Keratinocyte (primary cell): ENCODE data around the gene PLCG2. TPM values are rescaled to one million over a fixed set of nuclear protein-coding genes. Genes with fewer than 3 reads are reported as not detected.

Experiments used
- DNase-seq: peaks from one replicate; pipeline ENCODE4 v3.0.0-alpha.2; 2011; ENCODE audit warnings: low read depth, missing footprints, low spot score
- FAIRE-seq: peaks from 2 replicates; lab custom pipeline; 2011; peaks lifted over from hg19 to GRCh38; lab: Jason Lieb, UNC
- H2AFZ ChIP-seq: 2 replicates; pipeline ENCODE4 v1.6.0; 2012; ENCODE audit warnings: low read length, control low read depth, inconsistent platforms; ENCODE audit not compliant: control insufficient read depth
- H3K27ac ChIP-seq: 2 replicates; pipeline ENCODE4 v1.5.1; 2011; ENCODE audit warnings: low read length; ENCODE audit not compliant: control insufficient read depth, insufficient read depth
- H3K27me3 ChIP-seq: 3 replicates; pipeline ENCODE4 v1.6.0; 2011; ENCODE audit warnings: low read length; ENCODE audit not compliant: control insufficient read depth, insufficient read depth; ENCODE audit errors: extremely low read depth
- H3K36me3 ChIP-seq, 2 experiments: 2 replicates in 1 of 2; 3 replicates in 1 of 2; pipeline ENCODE4 v1.5.1; 2011; ENCODE audit warnings: low read length in 2 of 2, mild to moderate bottlenecking in 1 of 2; ENCODE audit not compliant: control insufficient read depth in 2 of 2, insufficient read depth in 2 of 2; ENCODE audit errors: extremely low read depth in 1 of 2
- H3K4me1 ChIP-seq: 3 replicates; pipeline ENCODE4 v1.5.1; 2011; ENCODE audit warnings: low read length; ENCODE audit not compliant: control insufficient read depth, insufficient read depth; ENCODE audit errors: extremely low read depth
- H3K4me2 ChIP-seq: 3 replicates; pipeline ENCODE4 v1.6.0; 2011; ENCODE audit warnings: low read depth, low read length; ENCODE audit not compliant: control insufficient read depth, insufficient read depth; ENCODE audit errors: extremely low read depth
- H3K4me3 ChIP-seq, 3 experiments: fragments of 200-600 bp in 1 of 3; sonication (generic) in 1 of 3; 2 replicates in 2 of 3; 3 replicates in 1 of 3; pipeline ENCODE4 v1.5.1; 2011 to 2016; ENCODE audit warnings: low read length in 3 of 3, mild to moderate bottlenecking in 3 of 3, control low read depth in 2 of 3, inconsistent platforms in 1 of 3, low read depth in 1 of 3, mixed read lengths in 1 of 3, mixed run types in 1 of 3, moderate library complexity in 1 of 3; ENCODE audit not compliant: control insufficient read depth in 2 of 3, insufficient read depth in 2 of 3; ENCODE audit errors: extremely low read depth in 1 of 3
- H3K79me2 ChIP-seq: 2 replicates; pipeline ENCODE4 v1.6.0; 2012; ENCODE audit warnings: low read length; ENCODE audit not compliant: control insufficient read depth, insufficient read depth
- H3K9ac ChIP-seq: 3 replicates; pipeline ENCODE4 v1.6.0; 2011; ENCODE audit warnings: low read length; ENCODE audit not compliant: control insufficient read depth, insufficient read depth; ENCODE audit errors: extremely low read depth
- H3K9me1 ChIP-seq: 3 replicates; pipeline ENCODE4 v1.6.0; 2011; ENCODE audit warnings: low read length; ENCODE audit not compliant: control insufficient read depth, insufficient read depth; ENCODE audit errors: extremely low read depth
- H3K9me3 ChIP-seq: 2 replicates; pipeline ENCODE4 v1.5.1; 2012; ENCODE audit warnings: low read depth, low read length; ENCODE audit not compliant: control insufficient read depth
- H4K20me1 ChIP-seq: 3 replicates; pipeline ENCODE4 v1.6.0; 2011; ENCODE audit warnings: low read length; ENCODE audit not compliant: control insufficient read depth, insufficient read depth; ENCODE audit errors: extremely low read depth
- EZH2 ChIP-seq: IDR thresholded peaks from one replicate; pipeline ENCODE4 v1.6.1; 2012; ENCODE audit warnings: inconsistent platforms, mild to moderate bottlenecking, low read length, moderate library complexity
- dilution Hi-C: fragments of 300-500 bp; cut with MboI; formaldehyde crosslinking; loops from one replicate; pipeline ENCODE4 v1.7.0; 2020; ENCODE audit warnings: low sequenced_read_pairs; ENCODE audit not compliant: extremely low pct_ligation_motif_present
- polyA plus RNA-seq, 5 experiments: library from polyadenylated mRNA; depleted of rRNA in 3 of 5; stranded (reverse) in 3 of 5; stranded (forward) in 1 of 5; unstranded in 1 of 5; fragments of >200 nt; gene quantifications; 1 replicate in 1 of 5; 2 replicates in 3 of 5; 3 replicates in 1 of 5; pipeline versions ENCODE4 v1.2.1 to v1.2.3, GENCODE V29; 2011 to 2012; ENCODE audit warnings: missing spikeins in 2 of 5, low read depth in 1 of 5, low replicate concordance in 1 of 5
- TF ChIP-seq, protein P1 (sequence below), 3 experiments: IDR thresholded peaks in 1 of 3; conservative IDR thresholded peaks in 1 of 3; optimal IDR thresholded peaks in 1 of 3; 2 replicates in 2 of 3; 3 replicates in 1 of 3; pipeline versions ENCODE3 to v1.5.1; 2011; ENCODE audit warnings: low read length in 3 of 3, mild to moderate bottlenecking in 3 of 3, moderate library complexity in 2 of 3, control low read depth in 1 of 3, inconsistent platforms in 1 of 3; ENCODE audit not compliant: insufficient read depth in 2 of 3; ENCODE audit errors: extremely low read depth in 1 of 3

The PLCG2 gene
- polyA plus RNA-seq, 1 donor (not counting 4 experiments of a cell fraction or from before 2014, with no cell fraction given), result 3.5 TPM

- Histone ChIP-seq H3K9me1 (no peaks in the 10 kb centered on the region), H3K27ac (no peak overlapping the region), H3K4me1 (peaks cover 6% of the 10 kb centered on the region), H4K20me1 (no peaks in the 10 kb centered on the region), H3K4me3 (no peak overlapping the region), H3K4me2 (no peak overlapping the region), H2AFZ (no peak overlapping the region), H3K27me3 (peaks cover 3% of the 10 kb centered on the region), H3K9me3 (no peaks in the 10 kb centered on the region), H3K36me3 (no peaks in the 10 kb centered on the region), H3K9ac (no peak overlapping the region), H3K79me2 (no peaks in the 10 kb centered on the region)
- DNase-seq (no peak), FAIRE-seq (no peak)
- TF ChIP-seq EZH2, result no peak
- TF ChIP-seq, protein P1, sequence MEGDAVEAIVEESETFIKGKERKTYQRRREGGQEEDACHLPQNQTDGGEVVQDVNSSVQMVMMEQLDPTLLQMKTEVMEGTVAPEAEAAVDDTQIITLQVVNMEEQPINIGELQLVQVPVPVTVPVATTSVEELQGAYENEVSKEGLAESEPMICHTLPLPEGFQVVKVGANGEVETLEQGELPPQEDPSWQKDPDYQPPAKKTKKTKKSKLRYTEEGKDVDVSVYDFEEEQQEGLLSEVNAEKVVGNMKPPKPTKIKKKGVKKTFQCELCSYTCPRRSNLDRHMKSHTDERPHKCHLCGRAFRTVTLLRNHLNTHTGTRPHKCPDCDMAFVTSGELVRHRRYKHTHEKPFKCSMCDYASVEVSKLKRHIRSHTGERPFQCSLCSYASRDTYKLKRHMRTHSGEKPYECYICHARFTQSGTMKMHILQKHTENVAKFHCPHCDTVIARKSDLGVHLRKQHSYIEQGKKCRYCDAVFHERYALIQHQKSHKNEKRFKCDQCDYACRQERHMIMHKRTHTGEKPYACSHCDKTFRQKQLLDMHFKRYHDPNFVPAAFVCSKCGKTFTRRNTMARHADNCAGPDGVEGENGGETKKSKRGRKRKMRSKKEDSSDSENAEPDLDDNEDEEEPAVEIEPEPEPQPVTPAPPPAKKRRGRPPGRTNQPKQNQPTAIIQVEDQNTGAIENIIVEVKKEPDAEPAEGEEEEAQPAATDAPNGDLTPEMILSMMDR (optimal IDR thresholded peaks at IDR 0.05 in 1 of 3, IDR thresholded peaks at IDR 0.05 in 1 of 3, conservative IDR thresholded peaks at IDR 0.05 in 1 of 3; ENCODE audit: extremely low read depth in 1 of 3, insufficient read depth in 2 of 3, low read length in 3 of 3), result no peak
- dilution Hi-C loops, result no loop called here
These were observed 34.2 kb upstream of the PLCG2 start for GRCh38 chr16:81744911-81745310.

DNA sequence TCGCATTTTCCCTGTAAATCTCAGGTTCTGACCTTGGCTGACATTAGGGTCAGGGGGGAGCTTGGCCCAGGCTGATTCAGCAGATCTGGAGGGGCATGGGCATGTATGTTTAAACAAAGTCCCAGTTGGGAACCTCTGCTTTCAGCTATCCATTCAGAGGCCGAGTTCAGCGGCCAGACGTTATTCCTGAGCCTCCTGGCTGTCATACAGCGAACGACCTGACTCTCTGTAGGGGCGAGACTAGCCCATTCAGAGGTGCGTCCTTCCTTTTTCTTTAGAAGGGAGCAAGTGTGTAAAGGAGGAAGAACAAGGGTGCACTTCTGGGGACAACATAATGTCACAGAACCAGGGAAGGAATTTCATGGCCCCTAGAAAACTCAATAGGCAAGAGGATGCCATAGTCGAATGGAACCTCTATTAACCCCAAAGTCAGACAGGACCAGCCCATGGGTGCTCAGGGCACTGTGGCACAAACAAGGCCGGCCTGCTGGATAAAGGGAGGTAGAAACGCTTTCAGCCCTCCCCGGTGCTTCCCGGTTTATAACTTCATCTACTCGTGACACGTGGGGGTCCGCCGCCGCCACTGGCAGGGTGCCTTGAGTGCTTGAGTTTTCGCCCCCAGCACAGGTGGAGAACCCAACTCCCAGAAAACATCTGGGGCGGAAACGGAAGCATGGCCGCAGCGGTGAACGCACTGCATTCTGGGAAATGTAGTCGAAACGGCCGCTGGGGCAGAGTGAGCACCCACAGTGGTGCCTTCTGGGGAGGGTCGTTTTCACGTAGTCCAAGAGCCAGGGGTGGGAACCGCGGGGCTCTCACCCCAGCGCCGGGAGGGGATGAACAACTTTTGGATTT is 33.2 kb upstream of the PLCG2 start:
- H3K36me3 ChIP-seq, result no peaks in the 10 kb centered on the region
- no peaks in the 10 kb centered on the region for H3K9me3 ChIP-seq
- peaks cover 3% of the 10 kb centered on the region for H3K27me3 ChIP-seq
- H2AFZ ChIP-seq, result peak overlapping the region; percentile 96
- H3K79me2 ChIP-seq, result no peaks in the 10 kb centered on the region
- no peaks in the 10 kb centered on the region for H3K9me1 ChIP-seq
- TF ChIP-seq, protein P1 (optimal IDR thresholded peaks at IDR 0.05 in 1 of 3, IDR thresholded peaks at IDR 0.05 in 1 of 3, conservative IDR thresholded peaks at IDR 0.05 in 1 of 3; ENCODE audit: extremely low read depth in 1 of 3, insufficient read depth in 2 of 3, low read length in 3 of 3), result no peak
- TF ChIP-seq EZH2, result no peak
- FAIRE-seq (peak; percentile 63), DNase-seq (no peak)
- peak overlapping the region; percentile 86 for H3K4me2 ChIP-seq
- dilution Hi-C loops, result no loop called here
- H4K20me1 ChIP-seq, result no peaks in the 10 kb centered on the region
- H3K4me1 ChIP-seq, result peaks cover 6% of the 10 kb centered on the region
- no peak overlapping the region for H3K27ac ChIP-seq
- H3K4me3 ChIP-seq, result peak overlapping the region; percentile 27 to 66 (median 51)
- H3K9ac ChIP-seq, result peak overlapping the region; percentile 45
